Brain microvascular endothelial cell (primary cell): ENCODE results near the gene B3GNT3.

Source experiments
- DNase-seq: peaks from one replicate; pipeline ENCODE4 v3.0.0-alpha.2; 2020
- H3K27ac ChIP-seq: fragments of 250-450 bp; sonication (Bioruptor Pico); 2 replicates; pipeline ENCODE4 v1.5.1; 2020; ENCODE audit warnings: mild to moderate bottlenecking, moderate library complexity
- H3K27me3 ChIP-seq: fragments of 250-450 bp; sonication (Bioruptor Pico); replicated peaks from 2 replicates; pipeline ENCODE4 v1.5.1; 2020; ENCODE audit warnings: mild to moderate bottlenecking
- H3K36me3 ChIP-seq: fragments of 250-450 bp; sonication (Bioruptor Pico); replicated peaks from 2 replicates; pipeline ENCODE4 v1.5.1; 2020; ENCODE audit warnings: mild to moderate bottlenecking
- H3K4me3 ChIP-seq: 2 replicates; pipeline ENCODE4 v1.5.1; 2011; ENCODE audit warnings: low read depth, mild to moderate bottlenecking, control low read depth, low read length, moderate library complexity
- in situ Hi-C: cut with HindIII; loops from 2 replicates; pipeline ENCODE4 v1.10.0; 2017; ENCODE audit warnings: low sequenced_read_pairs, low pct_ligation_motif_present
- TF ChIP-seq, protein P1 (sequence below): IDR thresholded peaks from 2 replicates; pipeline ENCODE4 v1.5.1; 2011; ENCODE audit warnings: low read depth, mild to moderate bottlenecking, moderate library complexity, low read length, control low read depth, inconsistent platforms; ENCODE audit errors: missing control alignments

Gene B3GNT3

DNA sequence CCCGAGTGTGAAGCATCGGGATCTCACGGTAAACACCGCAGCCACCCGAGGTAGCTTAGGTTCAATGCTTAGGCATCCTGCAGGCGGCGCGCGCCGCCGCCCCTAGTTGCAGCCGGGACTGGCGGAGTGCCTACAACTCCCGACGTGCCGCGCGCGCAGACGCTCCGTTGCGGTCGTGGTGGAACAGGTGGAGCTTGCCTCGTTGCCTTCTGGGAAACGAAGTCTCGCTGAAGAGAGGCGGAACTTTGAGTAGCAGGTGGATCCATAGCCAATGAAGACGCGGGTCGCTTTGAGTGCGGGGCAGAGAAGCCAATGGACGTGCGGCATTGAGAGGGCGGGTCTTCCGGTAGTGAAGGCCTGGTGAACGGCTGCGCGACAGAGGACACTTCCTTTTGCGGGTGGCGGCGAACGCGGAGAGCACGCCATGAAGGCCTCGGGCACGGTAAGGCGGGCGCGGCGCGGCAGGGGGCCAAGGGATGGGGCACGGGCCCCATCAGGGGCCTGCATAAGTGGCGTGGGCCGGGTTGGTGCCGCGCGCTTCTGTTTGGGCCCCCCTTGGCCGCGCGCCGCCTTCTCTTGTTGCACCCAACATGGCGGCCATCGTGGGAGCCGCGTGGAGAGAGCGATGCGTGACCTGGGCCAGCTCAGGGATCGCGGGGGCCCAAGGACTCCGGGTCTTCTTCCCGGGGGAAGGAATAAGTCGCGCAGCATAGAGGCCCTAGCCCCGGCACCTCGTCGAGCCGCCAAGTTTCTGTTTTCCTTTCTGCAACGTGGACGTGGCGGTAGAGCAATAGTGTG lies 64.8 kb downstream of the B3GNT3 start, which contains the start of gene RPL18A:
RPL18A (plus strand) TSS at position 378 of the 798 bp plus-strand sequence; CDS start at position 425, 47 bp downstream.
- peak within 1 kb of the TSS; percentile 84 for H3K27ac ChIP-seq
- peaks cover 44% of the 10 kb centered on the region for H3K36me3 ChIP-seq
- TF ChIP-seq, protein P1, sequence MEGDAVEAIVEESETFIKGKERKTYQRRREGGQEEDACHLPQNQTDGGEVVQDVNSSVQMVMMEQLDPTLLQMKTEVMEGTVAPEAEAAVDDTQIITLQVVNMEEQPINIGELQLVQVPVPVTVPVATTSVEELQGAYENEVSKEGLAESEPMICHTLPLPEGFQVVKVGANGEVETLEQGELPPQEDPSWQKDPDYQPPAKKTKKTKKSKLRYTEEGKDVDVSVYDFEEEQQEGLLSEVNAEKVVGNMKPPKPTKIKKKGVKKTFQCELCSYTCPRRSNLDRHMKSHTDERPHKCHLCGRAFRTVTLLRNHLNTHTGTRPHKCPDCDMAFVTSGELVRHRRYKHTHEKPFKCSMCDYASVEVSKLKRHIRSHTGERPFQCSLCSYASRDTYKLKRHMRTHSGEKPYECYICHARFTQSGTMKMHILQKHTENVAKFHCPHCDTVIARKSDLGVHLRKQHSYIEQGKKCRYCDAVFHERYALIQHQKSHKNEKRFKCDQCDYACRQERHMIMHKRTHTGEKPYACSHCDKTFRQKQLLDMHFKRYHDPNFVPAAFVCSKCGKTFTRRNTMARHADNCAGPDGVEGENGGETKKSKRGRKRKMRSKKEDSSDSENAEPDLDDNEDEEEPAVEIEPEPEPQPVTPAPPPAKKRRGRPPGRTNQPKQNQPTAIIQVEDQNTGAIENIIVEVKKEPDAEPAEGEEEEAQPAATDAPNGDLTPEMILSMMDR, result peak; percentile 89
- peak; percentile 99 for DNase-seq
- no peaks in the 10 kb centered on the region for H3K27me3 ChIP-seq
- H3K4me3 ChIP-seq, result peak within 1 kb of the TSS; percentile 99
- in situ Hi-C loops, result no loop called here

DNA sequence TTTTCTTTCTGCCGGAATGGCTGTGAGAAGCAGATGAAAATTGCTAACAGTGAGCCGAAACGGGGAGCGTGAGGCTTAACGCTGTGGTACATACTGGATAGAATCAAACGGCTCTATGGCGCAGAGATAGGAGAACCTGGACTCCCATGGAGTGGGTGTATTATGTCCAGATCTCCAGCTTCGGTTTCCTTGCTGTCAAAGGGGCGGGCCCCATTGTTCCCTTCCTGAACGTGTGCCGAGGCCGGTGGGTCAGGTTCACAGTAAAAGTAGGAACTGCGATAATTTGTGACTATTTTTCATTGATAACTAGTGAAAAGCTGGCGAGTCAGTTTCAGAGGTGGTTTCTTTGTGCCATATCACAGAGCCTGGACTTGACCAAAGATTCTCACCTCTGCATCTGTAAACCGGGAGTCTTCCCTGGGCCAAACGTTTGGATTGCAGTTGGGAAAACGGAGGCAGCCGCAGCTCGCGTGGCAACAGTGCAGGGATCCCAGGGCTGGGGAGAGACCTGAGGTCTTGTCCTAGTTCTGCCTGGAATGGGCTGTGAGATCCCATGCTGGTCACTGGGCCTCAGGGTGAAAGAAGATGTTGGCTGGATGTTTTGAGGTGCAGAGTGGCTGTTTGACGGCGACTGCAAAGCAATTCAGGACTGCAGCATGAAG lies 65.5 kb downstream of the B3GNT3 start:
- H3K27me3 ChIP-seq, result no peaks in the 10 kb centered on the region

DNA sequence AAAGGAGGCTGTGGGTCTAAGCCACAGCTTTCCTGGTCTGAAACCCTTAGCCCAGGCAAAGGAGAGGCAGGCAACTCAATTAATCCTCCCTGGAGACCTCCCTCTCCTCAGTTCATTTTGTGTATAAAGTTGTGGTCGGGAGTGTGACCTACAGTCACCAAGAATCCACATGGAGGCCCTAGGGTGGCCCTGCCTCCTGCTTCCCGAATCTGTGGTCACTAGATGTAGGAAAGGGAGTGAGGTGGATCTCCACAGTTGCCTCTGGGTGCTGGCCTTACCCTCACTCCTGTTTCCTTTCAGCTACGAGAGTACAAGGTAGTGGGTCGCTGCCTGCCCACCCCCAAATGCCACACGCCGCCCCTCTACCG lies 66.0 kb downstream of the B3GNT3 start:
- in situ Hi-C loops, result no loop called here
- DNase-seq, result no peak
- Histone ChIP-seq H3K27ac (peak overlapping the region; percentile 84), H3K27me3 (no peaks in the 10 kb centered on the region), H3K36me3 (peaks cover 56% of the 10 kb centered on the region), H3K4me3 (peak overlapping the region; percentile 99)
- TF ChIP-seq, protein P1, result no peak

More for the DNA sequence above, 65.5 kb downstream of the B3GNT3 start:
- H3K27ac ChIP-seq, result peak overlapping the region; percentile 84
- H3K36me3 ChIP-seq, result peaks cover 51% of the 10 kb centered on the region
- TF ChIP-seq, protein P1, result no peak
- peak overlapping the region; percentile 99 for H3K4me3 ChIP-seq
- DNase-seq, result no peak
- in situ Hi-C loops, result no loop called here

DNA sequence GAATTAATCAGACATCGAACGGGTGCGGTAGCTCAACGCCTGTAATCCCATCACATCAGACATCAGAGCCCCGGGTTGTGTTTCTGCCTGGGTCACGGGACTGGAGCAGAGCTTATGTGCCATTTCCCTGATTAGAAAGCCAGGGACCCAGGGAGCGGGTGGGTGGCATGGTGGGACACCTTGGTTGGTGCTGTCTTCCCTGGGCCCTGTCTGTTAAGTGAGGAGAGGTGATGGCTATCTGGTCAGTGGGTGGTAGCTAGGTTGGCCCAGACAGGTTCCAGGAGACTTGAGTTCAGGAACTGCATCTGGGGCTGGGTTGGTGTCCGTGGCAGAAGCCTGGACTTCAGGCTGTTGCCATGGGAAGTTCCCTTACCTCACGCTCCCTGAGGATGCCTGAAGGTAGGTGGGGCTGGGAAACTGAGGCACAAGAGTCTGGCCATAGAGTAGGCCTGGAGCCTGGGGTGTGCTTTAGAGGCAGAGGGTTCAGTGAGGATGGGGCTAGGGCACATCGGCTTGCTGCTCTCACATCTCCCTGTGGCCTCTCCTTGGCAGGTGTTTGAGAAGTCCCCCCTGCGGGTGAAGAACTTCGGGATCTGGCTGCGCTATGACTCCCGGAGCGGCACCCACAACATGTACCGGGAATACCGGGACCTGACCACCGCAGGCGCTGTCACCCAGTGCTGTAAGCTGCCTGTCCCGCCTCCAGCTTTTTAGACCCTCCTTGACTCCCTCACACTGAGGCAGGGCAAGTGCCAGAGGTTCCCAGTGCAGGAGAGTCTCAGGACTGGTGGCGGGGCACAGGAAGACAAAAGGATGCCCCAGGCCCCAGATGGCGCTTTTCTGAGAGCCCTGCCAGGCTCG lies 66.8 kb downstream of the B3GNT3 start:
- H3K27ac ChIP-seq, result no peak overlapping the region
- TF ChIP-seq, protein P1, result no peak
- peak overlapping the region; percentile 99 for H3K4me3 ChIP-seq
- in situ Hi-C loops, result no loop called here
- H3K27me3 ChIP-seq, result no peaks in the 10 kb centered on the region
- H3K36me3 ChIP-seq, result peaks cover 57% of the 10 kb centered on the region
- no peak for DNase-seq

DNA sequence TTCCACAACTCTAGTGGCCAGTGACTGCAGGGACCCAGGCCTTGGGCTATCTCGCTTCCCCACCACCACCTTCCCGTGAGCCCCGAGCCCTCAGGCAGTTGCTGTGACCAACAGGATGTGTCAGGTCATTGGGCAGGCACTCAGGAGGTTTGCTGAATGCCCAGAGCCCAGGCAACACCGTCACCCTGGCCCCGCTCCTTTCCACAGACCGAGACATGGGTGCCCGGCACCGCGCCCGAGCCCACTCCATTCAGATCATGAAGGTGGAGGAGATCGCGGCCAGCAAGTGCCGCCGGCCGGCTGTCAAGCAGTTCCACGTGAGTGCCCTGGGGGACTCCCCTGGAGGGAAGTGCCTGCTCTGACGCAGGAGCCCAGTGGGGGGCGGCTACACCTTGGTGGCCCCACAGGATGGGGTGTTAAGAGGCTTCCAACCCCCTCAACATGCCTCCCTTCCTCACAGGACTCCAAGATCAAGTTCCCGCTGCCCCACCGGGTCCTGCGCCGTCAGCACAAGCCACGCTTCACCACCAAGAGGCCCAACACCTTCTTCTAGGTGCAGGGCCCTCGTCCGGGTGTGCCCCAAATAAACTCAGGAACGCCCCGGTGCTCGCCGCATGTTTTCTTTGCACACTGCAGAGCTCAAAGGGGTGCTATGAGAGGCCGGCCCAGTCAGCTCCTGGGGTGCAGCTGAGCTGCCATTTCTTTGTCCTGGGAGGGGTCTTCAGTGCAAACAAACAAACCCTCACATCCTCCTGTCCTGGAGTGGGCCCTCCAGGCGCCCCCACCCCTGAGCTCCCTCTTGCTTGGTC lies 68.0 kb downstream of the B3GNT3 start:
- H3K36me3 ChIP-seq, result peaks cover 57% of the 10 kb centered on the region
- no peaks in the 10 kb centered on the region for H3K27me3 ChIP-seq
- no peak for DNase-seq
- in situ Hi-C loops, result no loop called here
- TF ChIP-seq, protein P1, result no peak
- no peak overlapping the region for H3K27ac ChIP-seq
- no peak overlapping the region for H3K4me3 ChIP-seq
